ENCODE results near the gene RMC1.

GRCh38 chr18:23484561-23485182 lies 18.6 kb upstream of the RMC1 start:
- TF ChIP-seq CTCF (IDR thresholded peaks at IDR 0.05; ENCODE audit: low read depth, low read length, missing input control): no peak
- no peak for TF ChIP-seq GABPA (IDR thresholded peaks at IDR 0.05 in 1 of 2, conservative IDR thresholded peaks at IDR 0.05 in 1 of 2)
- TF ChIP-seq RAD21 (IDR thresholded peaks at IDR 0.05): no peak
- no peak for TF ChIP-seq ATF3 (IDR thresholded peaks at IDR 0.05)
- TF ChIP-seq EGR1 (IDR thresholded peaks at IDR 0.05; ENCODE audit: low read depth in 2 of 2): no peak
- no peak for TF ChIP-seq SP1 (IDR thresholded peaks at IDR 0.05)
- TF ChIP-seq MAX (IDR thresholded peaks at IDR 0.05): no peak
- no peak for TF ChIP-seq JUND (IDR thresholded peaks at IDR 0.05)
- TF ChIP-seq FOXA1 (IDR thresholded peaks at IDR 0.05): no peak
- no peak for TF ChIP-seq TAF1 (conservative IDR thresholded peaks at IDR 0.05)
- TF ChIP-seq REST (IDR thresholded peaks at IDR 0.05): no peak
- TF ChIP-seq NR2F2 (IDR thresholded peaks at IDR 0.05): no peak
- no peak for TF ChIP-seq YY1 (IDR thresholded peaks at IDR 0.05)
